GM12891 (cell line): ENCODE results near the gene INTS2.

Experiments
- PAX5 ChIP-seq: IDR thresholded peaks from 2 replicates; pipeline ENCODE4 v1.6.1; 2011; ENCODE audit warnings: low read length, moderate library complexity, mild to moderate bottlenecking; ENCODE audit not compliant: insufficient read depth, severe bottlenecking
- POLR2A ChIP-seq: IDR thresholded peaks from 2 replicates; pipeline ENCODE4 v1.6.1; 2011; ENCODE audit warnings: low read depth, low read length, control low read depth
- POLR2AphosphoS5 ChIP-seq: IDR thresholded peaks from 2 replicates; pipeline ENCODE4 v1.6.1; 2011; ENCODE audit warnings: low read depth, low read length, control low read depth
- SPI1 ChIP-seq: IDR thresholded peaks from 2 replicates; pipeline ENCODE4 v1.6.1; 2011; ENCODE audit warnings: low read depth, low read length, control low read depth
- TAF1 ChIP-seq: IDR thresholded peaks from 2 replicates; pipeline ENCODE4 v1.6.1; 2011; ENCODE audit warnings: low read depth, low read length, control low read depth

DNA sequence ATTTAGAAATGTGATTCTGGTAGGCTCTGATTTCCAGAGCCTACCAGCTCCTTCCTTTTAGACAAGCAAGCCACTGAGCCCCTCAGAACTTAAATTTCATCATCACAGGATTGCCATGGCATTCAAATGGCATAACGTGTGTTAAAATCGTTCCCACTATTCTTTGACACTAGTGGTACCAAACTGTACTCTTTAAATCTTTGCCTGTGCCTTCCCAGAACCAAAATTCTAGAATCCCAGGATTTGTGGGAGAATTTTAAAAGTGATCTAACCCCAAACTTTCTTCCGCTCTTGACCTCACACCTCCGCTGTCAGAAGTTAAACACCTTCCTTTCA lies 287 bp upstream of the INTS2 start:
- no peak for TF ChIP-seq POLR2AphosphoS5
- TF ChIP-seq POLR2A = no peak
- no peak for TF ChIP-seq PAX5
- TF ChIP-seq SPI1 = no peak
- TF ChIP-seq TAF1 = no peak
